ENCODE data around the gene TSC2.
"Not testable (repeated sequence)": the region's sequence is repeated elsewhere in the genome, so short reads cannot be mapped to it uniquely, and the experiment has no call there.

DNA sequence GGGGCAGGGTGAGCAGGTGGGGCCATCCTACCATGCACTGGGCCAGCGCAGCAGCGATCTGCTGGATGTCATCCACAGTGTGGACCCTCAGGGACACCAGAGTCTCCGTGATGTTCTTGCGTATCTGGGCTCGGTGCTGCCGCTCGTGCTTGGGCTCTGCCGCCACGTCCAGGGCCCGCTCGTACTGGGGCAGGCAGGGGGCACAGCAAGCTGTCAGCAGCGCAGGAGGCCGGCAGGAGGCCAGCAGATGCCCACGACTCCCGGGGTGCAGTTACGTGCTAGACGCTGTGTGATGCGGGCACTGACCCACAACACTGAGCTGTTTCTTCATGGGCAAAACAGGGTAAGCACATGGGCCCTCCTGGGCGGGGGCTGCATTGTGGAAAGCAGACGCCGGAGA lies 57.5 kb downstream of the TSC2 start:
- not testable (repeated sequence) for TF ChIP-seq CTCF, POLR2A (IDR thresholded peaks at IDR 0.05)

Data from Peyer's patch (tissue), 4 donors.